Testis (tissue), 2 donors: Measurements from ENCODE around the gene COX4I2.

Source experiments
- CTCF ChIP-seq, 3 experiments: fragments of 450-650 bp in 2 of 3; fragments of 200-600 bp in 1 of 3; sonication (generic) in 1 of 3; IDR thresholded peaks; one replicate each; pipeline ENCODE4 v1.5.1; 2016 to 2019; ENCODE audit warnings: antibody characterized with exemption in 3 of 3, mild to moderate bottlenecking in 2 of 3, moderate library complexity in 1 of 3
- POLR2A ChIP-seq: fragments of 450-650 bp; IDR thresholded peaks from one replicate; pipeline ENCODE4 v1.6.1; 2017; ENCODE audit warnings: antibody characterized with exemption, mild to moderate bottlenecking, moderate library complexity

GRCh38 chr20:31673435-31673834 is 35.7 kb downstream of the COX4I2 start:
- TF ChIP-seq POLR2A (no peak), CTCF (IDR thresholded peaks at IDR 0.05) (no peak)
